K562 (cell line): ENCODE data around the gene SUDS3. TPM values are rescaled to one million over a fixed set of nuclear protein-coding genes. Genes with fewer than 3 reads are reported as not detected.

ENCODE experiments used
- ATAC-seq: fragments of 200-7000 bp; cut with Tn5 transposase; 3 replicates; pipeline ENCODE4 v1.9.1; 2020; ENCODE audit warnings: moderate library complexity
- BruUV-seq: library from RNA; stranded (reverse); fragments of 400-500 nt; replicated peaks from 2 replicates; lab custom pipeline; 2021; lab: Mats Ljungman, UMichigan
- CTCF ChIA-PET: fragments of 300-600 bp; formaldehyde crosslinking; extraction: SDS; loops from one replicate; lab custom pipeline; 2021; ENCODE audit warnings: low intra/inter-chr PET ratio; lab: Yijun Ruan, JAX
- POLR2A ChIA-PET: fragments of 300-600, 350-650 bp; sonication (Branson Sonifier 250); formaldehyde crosslinking; extraction: SDS; loops from one replicate; lab custom pipeline; 2021; ENCODE audit warnings: antibody characterized with exemption, inconsistent platforms; lab: Yijun Ruan, JAX
- DNase-seq, 4 experiments: peaks; one replicate each; pipeline versions ENCODE4 v3.0.0 to v3.0.0-alpha.2; 2011 to 2018; ENCODE audit warnings: low spot score in 3 of 4, mixed read lengths in 3 of 4; ENCODE audit errors: extremely low read depth in 1 of 4
- FAIRE-seq: peaks from 2 replicates; lab custom pipeline; 2011; peaks lifted over from hg19 to GRCh38; lab: Jason Lieb, UNC
- H2AFZ ChIP-seq: 2 replicates; pipeline ENCODE4 v1.6.0; 2011; ENCODE audit warnings: low read depth, low read length, control low read depth, inconsistent platforms
- H3K27ac ChIP-seq: fragments of 200-600 bp; 3 replicates; pipeline ENCODE4 v1.8.0; 2011; ENCODE audit warnings: low read depth, mild to moderate bottlenecking, control low read depth, inconsistent platforms, low read length, moderate library complexity, mixed read lengths; ENCODE audit errors: extremely low read depth
- H3K27me3 ChIP-seq, 2 experiments: fragments of 300-600 bp in 1 of 2; 2 replicates in 1 of 2; 3 replicates in 1 of 2; pipeline versions ENCODE4 v1.6.0 to v1.8.0; 2011; ENCODE audit warnings: inconsistent platforms in 2 of 2, low read length in 2 of 2, mild to moderate bottlenecking in 1 of 2, mixed read lengths in 1 of 2, moderate library complexity in 1 of 2; ENCODE audit not compliant: control insufficient read depth in 2 of 2, insufficient read depth in 2 of 2
- H3K36me3 ChIP-seq: fragments of 300-600 bp; 3 replicates; pipeline ENCODE4 v1.8.0; 2011; ENCODE audit warnings: mild to moderate bottlenecking, low read length, inconsistent platforms; ENCODE audit not compliant: control insufficient read depth, insufficient read depth
- H3K4me1 ChIP-seq, 2 experiments: fragments of 200-600 bp in 1 of 2; replicated peaks in 1 of 2; 2 replicates in 1 of 2; 3 replicates in 1 of 2; pipeline versions ENCODE4 v1.5.1 to v1.8.0; 2011; ENCODE audit warnings: inconsistent platforms in 2 of 2, low read length in 2 of 2, mild to moderate bottlenecking in 1 of 2, mixed read lengths in 1 of 2, moderate library complexity in 1 of 2; ENCODE audit not compliant: control insufficient read depth in 2 of 2, insufficient read depth in 2 of 2
- H3K4me2 ChIP-seq: 2 replicates; pipeline ENCODE4 v1.6.1; 2011; ENCODE audit warnings: low read length, control low read depth, inconsistent platforms, mixed read lengths; ENCODE audit not compliant: insufficient read depth
- H3K4me3 ChIP-seq: fragments of 200-600 bp; sonication (generic), shearing (Covaris generic); 2 replicates; pipeline ENCODE4 v1.5.1; 2016; ENCODE audit warnings: control low read depth, inconsistent platforms
- H3K79me2 ChIP-seq: fragments of 200-600 bp; 3 replicates; pipeline ENCODE4 v1.8.0; 2011; ENCODE audit warnings: low read length, inconsistent platforms; ENCODE audit not compliant: control insufficient read depth, insufficient read depth
- H3K9ac ChIP-seq, 2 experiments: 2 replicates each; pipeline versions ENCODE4 v1.6.0 to v1.6.1; 2011; ENCODE audit warnings: low read depth in 2 of 2, low read length in 2 of 2, control low read depth in 1 of 2, inconsistent platforms in 1 of 2, mild to moderate bottlenecking in 1 of 2, mixed read lengths in 1 of 2; ENCODE audit not compliant: insufficient read depth in 1 of 2
- H3K9me1 ChIP-seq: one replicate; pipeline ENCODE4 v1.6.0; 2011; ENCODE audit warnings: inconsistent platforms, mild to moderate bottlenecking, low read length, moderate library complexity; ENCODE audit not compliant: control insufficient read depth, insufficient read depth
- H3K9me3 ChIP-seq: replicated peaks from 2 replicates; pipeline ENCODE4 v1.5.1; 2011; ENCODE audit warnings: low read depth, low read length, inconsistent platforms; ENCODE audit not compliant: control insufficient read depth, insufficient read depth
- H4K20me1 ChIP-seq: replicated peaks from 2 replicates; pipeline ENCODE4 v1.6.1; 2011; ENCODE audit warnings: low read length, inconsistent platforms, mixed read lengths; ENCODE audit not compliant: control insufficient read depth, insufficient read depth
- ARID1B ChIP-seq: fragments of 450-650 bp; IDR thresholded peaks from 2 replicates; pipeline ENCODE4 v1.6.1; 2016; ENCODE audit warnings: antibody characterized with exemption, mild to moderate bottlenecking, inconsistent platforms
- HDAC6 ChIP-seq: IDR thresholded peaks from 2 replicates; pipeline ENCODE4 v1.6.1; 2012; ENCODE audit warnings: low read depth, mild to moderate bottlenecking, control low read depth, inconsistent platforms, low read length, moderate library complexity
- NUFIP1 ChIP-seq: fragments of 450-650 bp; IDR thresholded peaks from 2 replicates; pipeline ENCODE4 v1.6.1; 2018; ENCODE audit not compliant: partially characterized antibody
- PRMT5 ChIP-seq: sonication (generic); formaldehyde crosslinking; IDR thresholded peaks from 2 replicates; pipeline ENCODE4 v1.5.0; 2020; ENCODE audit warnings: missing genetic modification reagents
- YBX1 ChIP-seq: fragments of 450-650 bp; IDR thresholded peaks from 2 replicates; pipeline ENCODE4 v1.7.1; 2016; ENCODE audit warnings: mild to moderate bottlenecking
- ZNF263 ChIP-seq: sonication (generic); formaldehyde crosslinking; IDR thresholded peaks from 2 replicates; pipeline ENCODE4 v1.8.0; 2022; ENCODE audit warnings: mild to moderate bottlenecking, missing genetic modification reagents, borderline replicate concordance
- ZNF311 ChIP-seq: fragments of 250-450 bp; sonication (Bioruptor Pico); IDR thresholded peaks from 2 replicates; pipeline ENCODE4 v1.4.0; 2020; ENCODE audit warnings: mild to moderate bottlenecking, moderate library complexity
- ZNF445 ChIP-seq: fragments of 250-450 bp; sonication (Bioruptor Pico); IDR thresholded peaks from 2 replicates; pipeline ENCODE4 v1.4.0; 2020; ENCODE audit warnings: low read depth, mild to moderate bottlenecking, moderate library complexity
- ZNF592 ChIP-seq: fragments of 450-650 bp; IDR thresholded peaks from 2 replicates; pipeline ENCODE4 v1.6.1; 2017; ENCODE audit warnings: antibody characterized with exemption, mild to moderate bottlenecking
- ZNF696 ChIP-seq: fragments of 250-450 bp; sonication (Bioruptor Pico); conservative IDR thresholded peaks from 2 replicates; pipeline ENCODE4 v1.4.0; 2020; ENCODE audit warnings: mild to moderate bottlenecking, moderate library complexity
- ZNF75A ChIP-seq: fragments of 450-650 bp; formaldehyde crosslinking; IDR thresholded peaks from 2 replicates; pipeline ENCODE4 v1.4.0; 2020; ENCODE audit warnings: mild to moderate bottlenecking
- WGBS: fragments of 100-300 bp; shearing (Covaris generic); methylation state at CpG from one replicate; pipeline ENCODE4 v1.1.6; 2016; ENCODE audit warnings: low coverage, mixed read lengths; ENCODE audit not compliant: insufficient coverage; ENCODE audit errors: missing lambda C conversion rate; 5-methylcytosine and 5-hydroxymethylcytosine counted together
- in situ Hi-C: fragments of 300-500 bp; cut with MboI; formaldehyde crosslinking; loops from 4 replicates; pipeline ENCODE4 v1.15.0; 2018; ENCODE audit warnings: inconsistent platforms, mixed read lengths
- intact Hi-C: fragments of 100-400 bp; cut with micrococcal nuclease; formaldehyde crosslinking; loops from 2 replicates; pipeline ENCODE4 v1.14.2; 2022
- polyA plus RNA-seq, 8 experiments: library from polyadenylated mRNA; depleted of rRNA in 4 of 8; stranded (reverse) in 5 of 8; unstranded in 3 of 8; fragments of >200 nt; fragmentation: Nextera tagmentation in 2 of 8; fragmentation: Illumina TruSeq in 1 of 8; extraction: Ambion mirVana in 2 of 8; extraction: Trizol in 1 of 8; gene quantifications; 2 replicates each; pipeline versions ENCODE4 v1.2.1 to v1.2.3, GENCODE V29; 2011 to 2014; ENCODE audit warnings: inconsistent platforms in 1 of 8, missing spikeins in 1 of 8
- total RNA-seq, 7 experiments: library from RNA; depleted of rRNA in 6 of 7; stranded (reverse); fragments of >200 nt in 6 of 7; fragmentation: Illumina TruSeq in 2 of 7; extraction: Trizol in 2 of 7; gene quantifications; 2 replicates each; pipeline versions ENCODE4 v1.2.1 to v1.2.3, GENCODE V29; 2011 to 2021; ENCODE audit warnings: low replicate concordance in 1 of 7
- TF ChIP-seq, protein P1 (sequence below): fragments of 200-400 bp; formaldehyde crosslinking; IDR thresholded peaks from 2 replicates; pipeline ENCODE4 v1.6.1; 2017; ENCODE audit warnings: mild to moderate bottlenecking, low read depth, low read length, moderate library complexity

SUDS3 gene
- total and polyA plus RNA-seq, 9 of the 15 experiments (the other 6 are each of a cell fraction or from before 2014, with no cell fraction given) = 6.6 to 30.5 (median 23.3) TPM

DNA sequence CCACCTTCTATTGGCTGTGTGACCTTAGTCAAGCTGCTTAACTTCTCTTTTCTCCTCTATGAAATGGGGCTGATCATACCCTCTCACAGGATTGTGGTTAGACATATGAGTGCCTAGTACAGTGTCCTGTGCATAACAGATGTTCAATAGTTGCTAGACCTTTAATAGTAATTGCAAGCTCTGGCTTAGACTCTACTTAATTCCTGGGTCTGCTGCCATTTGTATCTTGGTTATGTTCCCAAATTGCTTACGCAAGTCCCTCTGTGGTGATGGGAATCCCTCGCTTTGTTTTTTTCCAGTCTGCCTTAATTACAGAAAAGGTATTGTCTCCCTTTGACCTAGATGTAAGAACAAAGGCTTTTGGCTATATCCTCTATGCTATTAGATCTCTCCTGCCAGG, 15.1 kb downstream of the SUDS3 start:
- 100% methylated on average over 2 of the region's 2 CpGs for WGBS
- Histone ChIP-seq H2AFZ (no peak overlapping the region), H3K27ac (no peak overlapping the region), H3K79me2 (no peaks in the 10 kb centered on the region), H4K20me1 (no peaks in the 10 kb centered on the region), H3K4me2 (no peak overlapping the region), H3K9ac (no peak overlapping the region)
- CTCF ChIA-PET = no interaction called here
- POLR2A ChIA-PET = no interaction called here
- TF ChIP-seq ZNF263 (CRISPR knock-in tag) (no peak), ZNF75A (CRISPR knock-in tag) (no peak), ZNF592 (no peak), ZNF311 (CRISPR knock-in tag) (no peak), ZNF445 (CRISPR knock-in tag) (no peak), HDAC6 (no peak), ZNF696 (CRISPR knock-in tag) (no peak), NUFIP1 (no peak), PRMT5 (no peak), YBX1 (no peak), ARID1B (no peak)
- TF ChIP-seq, protein P1, sequence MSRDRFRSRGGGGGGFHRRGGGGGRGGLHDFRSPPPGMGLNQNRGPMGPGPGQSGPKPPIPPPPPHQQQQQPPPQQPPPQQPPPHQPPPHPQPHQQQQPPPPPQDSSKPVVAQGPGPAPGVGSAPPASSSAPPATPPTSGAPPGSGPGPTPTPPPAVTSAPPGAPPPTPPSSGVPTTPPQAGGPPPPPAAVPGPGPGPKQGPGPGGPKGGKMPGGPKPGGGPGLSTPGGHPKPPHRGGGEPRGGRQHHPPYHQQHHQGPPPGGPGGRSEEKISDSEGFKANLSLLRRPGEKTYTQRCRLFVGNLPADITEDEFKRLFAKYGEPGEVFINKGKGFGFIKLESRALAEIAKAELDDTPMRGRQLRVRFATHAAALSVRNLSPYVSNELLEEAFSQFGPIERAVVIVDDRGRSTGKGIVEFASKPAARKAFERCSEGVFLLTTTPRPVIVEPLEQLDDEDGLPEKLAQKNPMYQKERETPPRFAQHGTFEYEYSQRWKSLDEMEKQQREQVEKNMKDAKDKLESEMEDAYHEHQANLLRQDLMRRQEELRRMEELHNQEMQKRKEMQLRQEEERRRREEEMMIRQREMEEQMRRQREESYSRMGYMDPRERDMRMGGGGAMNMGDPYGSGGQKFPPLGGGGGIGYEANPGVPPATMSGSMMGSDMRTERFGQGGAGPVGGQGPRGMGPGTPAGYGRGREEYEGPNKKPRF = no peak
- TF ChIP-seq, all 486 proteins: peak for 0
- H3K4me1 ChIP-seq = no peaks in the 10 kb centered on the region
- in situ Hi-C loops = no loop called here
- no peak overlapping the region for H3K4me3 ChIP-seq
- no peak for FAIRE-seq
- no peaks in the 10 kb centered on the region for H3K9me1 ChIP-seq
- DNase-seq = no peak
- no peaks in the 10 kb centered on the region for H3K27me3 ChIP-seq
- ATAC-seq = no peak
- peaks cover 73% of the 10 kb centered on the region for H3K36me3 ChIP-seq
- no TSS peak for BruUV-seq
- no peaks in the 10 kb centered on the region for H3K9me3 ChIP-seq
- intact Hi-C loops = no loop called here
